Measurements from ENCODE around the gene STXBP4.

GRCh38 chr17:54977744-54978143, 9.2 kb downstream of the STXBP4 start:
- TF ChIP-seq CTCF (IDR thresholded peaks at IDR 0.05; ENCODE audit: low read length): no peak
- TF ChIP-seq EZH2 (IDR thresholded peaks at IDR 0.05; ENCODE audit: borderline replicate concordance, low read length): no peak

Data from OCI-LY1 (cell line).